Measurements from ENCODE around the gene TNFRSF4.

DNA sequence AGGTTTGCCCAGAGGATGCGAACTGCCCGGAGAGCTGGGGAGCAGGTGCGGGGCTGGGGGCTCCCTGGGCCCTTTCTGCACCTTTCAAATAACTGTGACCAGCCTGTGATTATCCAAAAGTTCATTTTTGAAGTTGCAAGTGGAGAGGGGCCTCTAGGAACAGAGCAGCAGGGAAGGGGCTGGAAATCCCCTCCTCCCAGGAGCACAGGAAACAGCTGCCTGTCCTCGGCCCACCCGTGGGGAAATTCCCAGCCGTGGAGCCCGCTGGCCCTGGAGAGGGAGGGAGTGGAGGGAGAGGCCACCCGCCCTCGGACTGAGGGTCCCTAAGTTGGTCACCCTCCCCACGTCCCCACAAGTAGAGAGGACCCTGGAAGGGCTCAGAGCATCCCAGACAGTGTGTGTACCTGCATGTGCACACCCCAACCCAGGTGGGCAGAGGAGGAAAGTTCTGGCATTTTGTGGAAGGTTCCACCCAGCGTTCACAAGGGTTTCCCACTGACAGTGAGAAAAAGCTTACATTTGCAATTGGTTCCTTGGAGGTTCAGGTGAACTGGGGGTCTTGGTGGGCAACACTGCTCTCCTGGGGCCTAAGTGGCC lies 1.2 kb upstream of the TNFRSF4 start:
- TF ChIP-seq, protein P1, sequence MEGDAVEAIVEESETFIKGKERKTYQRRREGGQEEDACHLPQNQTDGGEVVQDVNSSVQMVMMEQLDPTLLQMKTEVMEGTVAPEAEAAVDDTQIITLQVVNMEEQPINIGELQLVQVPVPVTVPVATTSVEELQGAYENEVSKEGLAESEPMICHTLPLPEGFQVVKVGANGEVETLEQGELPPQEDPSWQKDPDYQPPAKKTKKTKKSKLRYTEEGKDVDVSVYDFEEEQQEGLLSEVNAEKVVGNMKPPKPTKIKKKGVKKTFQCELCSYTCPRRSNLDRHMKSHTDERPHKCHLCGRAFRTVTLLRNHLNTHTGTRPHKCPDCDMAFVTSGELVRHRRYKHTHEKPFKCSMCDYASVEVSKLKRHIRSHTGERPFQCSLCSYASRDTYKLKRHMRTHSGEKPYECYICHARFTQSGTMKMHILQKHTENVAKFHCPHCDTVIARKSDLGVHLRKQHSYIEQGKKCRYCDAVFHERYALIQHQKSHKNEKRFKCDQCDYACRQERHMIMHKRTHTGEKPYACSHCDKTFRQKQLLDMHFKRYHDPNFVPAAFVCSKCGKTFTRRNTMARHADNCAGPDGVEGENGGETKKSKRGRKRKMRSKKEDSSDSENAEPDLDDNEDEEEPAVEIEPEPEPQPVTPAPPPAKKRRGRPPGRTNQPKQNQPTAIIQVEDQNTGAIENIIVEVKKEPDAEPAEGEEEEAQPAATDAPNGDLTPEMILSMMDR (IDR thresholded peaks at IDR 0.05): no peak
- TF ChIP-seq, protein P2, sequence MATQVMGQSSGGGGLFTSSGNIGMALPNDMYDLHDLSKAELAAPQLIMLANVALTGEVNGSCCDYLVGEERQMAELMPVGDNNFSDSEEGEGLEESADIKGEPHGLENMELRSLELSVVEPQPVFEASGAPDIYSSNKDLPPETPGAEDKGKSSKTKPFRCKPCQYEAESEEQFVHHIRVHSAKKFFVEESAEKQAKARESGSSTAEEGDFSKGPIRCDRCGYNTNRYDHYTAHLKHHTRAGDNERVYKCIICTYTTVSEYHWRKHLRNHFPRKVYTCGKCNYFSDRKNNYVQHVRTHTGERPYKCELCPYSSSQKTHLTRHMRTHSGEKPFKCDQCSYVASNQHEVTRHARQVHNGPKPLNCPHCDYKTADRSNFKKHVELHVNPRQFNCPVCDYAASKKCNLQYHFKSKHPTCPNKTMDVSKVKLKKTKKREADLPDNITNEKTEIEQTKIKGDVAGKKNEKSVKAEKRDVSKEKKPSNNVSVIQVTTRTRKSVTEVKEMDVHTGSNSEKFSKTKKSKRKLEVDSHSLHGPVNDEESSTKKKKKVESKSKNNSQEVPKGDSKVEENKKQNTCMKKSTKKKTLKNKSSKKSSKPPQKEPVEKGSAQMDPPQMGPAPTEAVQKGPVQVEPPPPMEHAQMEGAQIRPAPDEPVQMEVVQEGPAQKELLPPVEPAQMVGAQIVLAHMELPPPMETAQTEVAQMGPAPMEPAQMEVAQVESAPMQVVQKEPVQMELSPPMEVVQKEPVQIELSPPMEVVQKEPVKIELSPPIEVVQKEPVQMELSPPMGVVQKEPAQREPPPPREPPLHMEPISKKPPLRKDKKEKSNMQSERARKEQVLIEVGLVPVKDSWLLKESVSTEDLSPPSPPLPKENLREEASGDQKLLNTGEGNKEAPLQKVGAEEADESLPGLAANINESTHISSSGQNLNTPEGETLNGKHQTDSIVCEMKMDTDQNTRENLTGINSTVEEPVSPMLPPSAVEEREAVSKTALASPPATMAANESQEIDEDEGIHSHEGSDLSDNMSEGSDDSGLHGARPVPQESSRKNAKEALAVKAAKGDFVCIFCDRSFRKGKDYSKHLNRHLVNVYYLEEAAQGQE (IDR thresholded peaks at IDR 0.05; ENCODE audit: insufficient read depth in 1 of 2, low read depth in 2 of 2, low read length in 1 of 2): no peak
- TF ChIP-seq POLR2AphosphoS5 (IDR thresholded peaks at IDR 0.05; ENCODE audit: low read depth, low read length): no peak
- TF ChIP-seq TCF7L2 (IDR thresholded peaks at IDR 0.05; ENCODE audit: low read depth, low read length): no peak
- no peak for TF ChIP-seq SIN3A (IDR thresholded peaks at IDR 0.05; ENCODE audit: borderline replicate concordance, insufficient read depth, low read depth, low read length)

Data from Panc1 (cell line).